K562 (cell line): ENCODE measurements around the gene ZNF200. TPM values are rescaled to one million over a fixed set of nuclear protein-coding genes. Genes with fewer than 3 reads are reported as not detected.

ENCODE experiments used
- E2F8 ChIP-seq: fragments of 450-650 bp; IDR thresholded peaks from 2 replicates; pipeline ENCODE4 v1.7.1; 2018; ENCODE audit warnings: mild to moderate bottlenecking, low read depth; ENCODE audit not compliant: partially characterized antibody
- ESRRA ChIP-seq: fragments of 450-650 bp; IDR thresholded peaks from 2 replicates; pipeline ENCODE4 v1.6.1; 2014; ENCODE audit warnings: low read depth, mild to moderate bottlenecking, moderate library complexity, borderline replicate concordance
- ETS1 ChIP-seq: conservative IDR thresholded peaks from 2 replicates; pipeline ENCODE4 v1.6.1; 2011; ENCODE audit warnings: low read depth, mild to moderate bottlenecking, low read length; ENCODE audit not compliant: control insufficient read depth
- FOXK1 ChIP-seq: sonication (generic); formaldehyde crosslinking; IDR thresholded peaks from 2 replicates; pipeline ENCODE4 v1.8.0; 2022; ENCODE audit warnings: missing genetic modification reagents, mild to moderate bottlenecking, borderline replicate concordance
- HCFC1 ChIP-seq: IDR thresholded peaks from 2 replicates; pipeline ENCODE4 v1.6.1; 2012; ENCODE audit warnings: low read depth, low read length, improper control_type of control experiment
- KDM5B ChIP-seq: fragments of 200-600 bp; sonication (generic); IDR thresholded peaks from 2 replicates; pipeline ENCODE4 v1.6.1; 2012; ENCODE audit warnings: low read depth, mild to moderate bottlenecking, moderate library complexity, low read length, control low read depth, inconsistent platforms; ENCODE audit not compliant: insufficient replicate concordance
- PHF8 ChIP-seq: fragments of 200-600 bp; sonication (generic); IDR thresholded peaks from 2 replicates; pipeline ENCODE4 v1.6.1; 2012; ENCODE audit warnings: mixed run types, mild to moderate bottlenecking, inconsistent platforms, low read length, moderate library complexity, borderline replicate concordance
- PKNOX1 ChIP-seq: fragments of 450-650 bp; IDR thresholded peaks from 2 replicates; pipeline ENCODE4 v1.6.1; 2016
- PTTG1 ChIP-seq: fragments of 450-650 bp; IDR thresholded peaks from 2 replicates; pipeline ENCODE4 v1.6.1; 2016; ENCODE audit warnings: low read depth, mild to moderate bottlenecking, missing genetic modification characterization, missing compliant biosample characterization
- RBFOX2 ChIP-seq: fragments of 200-400 bp; formaldehyde crosslinking; IDR thresholded peaks from 2 replicates; pipeline ENCODE4 v1.6.1; 2017; ENCODE audit warnings: low read depth, mild to moderate bottlenecking, low read length, moderate library complexity
- SIN3A ChIP-seq, 2 experiments: fragments of 150-350 bp in 1 of 2; IDR thresholded peaks; 2 replicates each; pipeline ENCODE4 v1.6.1; 2011 to 2016; ENCODE audit warnings: borderline replicate concordance in 2 of 2, low read depth in 2 of 2, low read length in 2 of 2, mild to moderate bottlenecking in 2 of 2, moderate library complexity in 2 of 2; ENCODE audit not compliant: control insufficient read depth in 1 of 2
- SMARCA4 ChIP-seq: fragments of 450-650 bp; IDR thresholded peaks from 2 replicates; pipeline ENCODE4 v1.6.1; 2016
- TOE1 ChIP-seq, 2 experiments: fragments of 450-650 bp in 1 of 2; sonication (generic) in 1 of 2; formaldehyde crosslinking in 1 of 2; IDR thresholded peaks; 2 replicates each; pipeline versions ENCODE4 v1.7.1 to v1.8.0; 2016 to 2022; ENCODE audit warnings: borderline replicate concordance in 2 of 2, mild to moderate bottlenecking in 2 of 2, antibody characterized with exemption in 1 of 2, inconsistent platforms in 1 of 2, low read depth in 1 of 2, missing genetic modification reagents in 1 of 2, moderate library complexity in 1 of 2
- ZNF41 ChIP-seq: fragments of 250-450 bp; sonication (Bioruptor Pico); conservative IDR thresholded peaks from 2 replicates; pipeline ENCODE4 v1.4.0; 2020; ENCODE audit warnings: mild to moderate bottlenecking
- polyA plus RNA-seq, 8 experiments: library from polyadenylated mRNA; depleted of rRNA in 4 of 8; stranded (reverse) in 5 of 8; unstranded in 3 of 8; fragments of >200 nt; fragmentation: Nextera tagmentation in 2 of 8; fragmentation: Illumina TruSeq in 1 of 8; extraction: Ambion mirVana in 2 of 8; extraction: Trizol in 1 of 8; gene quantifications; 2 replicates each; pipeline versions ENCODE4 v1.2.1 to v1.2.3, GENCODE V29; 2011 to 2014; ENCODE audit warnings: inconsistent platforms in 1 of 8, missing spikeins in 1 of 8
- total RNA-seq, 7 experiments: library from RNA; depleted of rRNA in 6 of 7; stranded (reverse); fragments of >200 nt in 6 of 7; fragmentation: Illumina TruSeq in 2 of 7; extraction: Trizol in 2 of 7; gene quantifications; 2 replicates each; pipeline versions ENCODE4 v1.2.1 to v1.2.3, GENCODE V29; 2011 to 2021; ENCODE audit warnings: low replicate concordance in 1 of 7
- TF ChIP-seq, protein P1 (sequence below): sonication (generic); formaldehyde crosslinking; IDR thresholded peaks from 2 replicates; pipeline ENCODE4 v1.8.0; 2022; ENCODE audit warnings: mild to moderate bottlenecking, missing genetic modification reagents

Gene ZNF200
- total and polyA plus RNA-seq, 9 of the 15 experiments (the other 6 are each of a cell fraction or from before 2014, with no cell fraction given), result 4.8 to 14.5 (median 9.2) TPM

DNA sequence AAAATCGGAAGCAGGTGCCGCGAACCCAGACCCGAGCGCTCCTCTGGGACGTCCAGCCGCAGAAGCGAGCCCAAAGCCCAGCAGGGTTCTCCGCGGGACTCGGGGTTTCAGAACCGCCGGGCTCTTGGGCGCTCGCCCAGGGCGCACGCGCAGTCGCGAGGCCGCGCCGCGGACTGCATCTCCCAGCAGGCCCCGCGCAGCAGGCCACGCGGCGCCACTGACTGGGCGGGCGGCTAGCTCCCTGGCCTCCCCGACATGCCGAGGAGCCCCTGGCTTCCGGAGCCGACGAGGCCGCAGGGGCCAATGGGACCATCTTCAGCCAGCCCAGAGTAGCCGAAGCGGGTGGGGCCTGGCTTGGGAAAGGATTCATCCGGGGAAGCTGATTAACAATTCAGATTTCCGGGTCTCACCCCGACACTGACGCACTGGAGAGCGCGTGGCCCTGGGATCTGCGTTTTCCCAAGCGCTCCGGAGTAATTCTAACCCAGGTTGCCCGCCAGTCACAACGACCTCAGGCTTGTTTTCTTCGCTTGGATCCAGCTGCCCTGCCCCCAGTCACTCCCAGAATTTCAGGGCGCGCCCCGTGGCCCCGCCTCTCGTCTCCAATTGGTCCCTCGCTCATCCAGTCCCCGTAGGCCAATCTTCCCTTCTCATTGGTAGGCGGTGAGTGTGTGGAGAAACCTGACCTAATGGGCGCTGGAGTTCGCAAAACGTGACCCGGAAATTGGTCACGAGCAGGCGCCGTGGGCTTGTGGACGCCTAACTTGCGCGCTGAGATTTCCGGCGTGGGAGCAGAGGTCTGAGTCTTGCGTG lies 48.0 kb upstream of the ZNF200 start, which contains the start of gene ZNF263 (continued):
- TF ChIP-seq E2F8 (peak; percentile 88), PHF8 (peak; percentile 83; the same call in 1 of the 2 replicates), PTTG1 (no peak), ZNF41 (CRISPR knock-in tag) (0 out of 2 replicates have a peak, but pooled peaks have one; percentile 5), TOE1 (IDR thresholded peaks at IDR 0.05; ENCODE audit: borderline replicate concordance) (peak; percentile 63; the same call in 1 of the 2 replicates), TOE1 (CRISPR knock-in tag; IDR thresholded peaks at IDR 0.05; ENCODE audit: borderline replicate concordance, low read depth) (0 out of 2 replicates have a peak, but pooled peaks have one; percentile 11), FOXK1 (peak; percentile 78; the same call in 1 of the 2 replicates), PKNOX1 (peak; percentile 83), HCFC1 (peak; percentile 91), SIN3A (IDR thresholded peaks at IDR 0.05; ENCODE audit: borderline replicate concordance in 2 of 2, control insufficient read depth in 1 of 2, low read depth in 2 of 2, low read length in 2 of 2) (peak; percentile 74 to 90; a peak in 3 of 4 replicates), RBFOX2 (peak; percentile 93), KDM5B (peak; percentile 55), SMARCA4 (peak; percentile 31; the same call in 1 of the 2 replicates), ESRRA (no peak), ETS1 (peak; percentile 92)
- TF ChIP-seq, protein P1, sequence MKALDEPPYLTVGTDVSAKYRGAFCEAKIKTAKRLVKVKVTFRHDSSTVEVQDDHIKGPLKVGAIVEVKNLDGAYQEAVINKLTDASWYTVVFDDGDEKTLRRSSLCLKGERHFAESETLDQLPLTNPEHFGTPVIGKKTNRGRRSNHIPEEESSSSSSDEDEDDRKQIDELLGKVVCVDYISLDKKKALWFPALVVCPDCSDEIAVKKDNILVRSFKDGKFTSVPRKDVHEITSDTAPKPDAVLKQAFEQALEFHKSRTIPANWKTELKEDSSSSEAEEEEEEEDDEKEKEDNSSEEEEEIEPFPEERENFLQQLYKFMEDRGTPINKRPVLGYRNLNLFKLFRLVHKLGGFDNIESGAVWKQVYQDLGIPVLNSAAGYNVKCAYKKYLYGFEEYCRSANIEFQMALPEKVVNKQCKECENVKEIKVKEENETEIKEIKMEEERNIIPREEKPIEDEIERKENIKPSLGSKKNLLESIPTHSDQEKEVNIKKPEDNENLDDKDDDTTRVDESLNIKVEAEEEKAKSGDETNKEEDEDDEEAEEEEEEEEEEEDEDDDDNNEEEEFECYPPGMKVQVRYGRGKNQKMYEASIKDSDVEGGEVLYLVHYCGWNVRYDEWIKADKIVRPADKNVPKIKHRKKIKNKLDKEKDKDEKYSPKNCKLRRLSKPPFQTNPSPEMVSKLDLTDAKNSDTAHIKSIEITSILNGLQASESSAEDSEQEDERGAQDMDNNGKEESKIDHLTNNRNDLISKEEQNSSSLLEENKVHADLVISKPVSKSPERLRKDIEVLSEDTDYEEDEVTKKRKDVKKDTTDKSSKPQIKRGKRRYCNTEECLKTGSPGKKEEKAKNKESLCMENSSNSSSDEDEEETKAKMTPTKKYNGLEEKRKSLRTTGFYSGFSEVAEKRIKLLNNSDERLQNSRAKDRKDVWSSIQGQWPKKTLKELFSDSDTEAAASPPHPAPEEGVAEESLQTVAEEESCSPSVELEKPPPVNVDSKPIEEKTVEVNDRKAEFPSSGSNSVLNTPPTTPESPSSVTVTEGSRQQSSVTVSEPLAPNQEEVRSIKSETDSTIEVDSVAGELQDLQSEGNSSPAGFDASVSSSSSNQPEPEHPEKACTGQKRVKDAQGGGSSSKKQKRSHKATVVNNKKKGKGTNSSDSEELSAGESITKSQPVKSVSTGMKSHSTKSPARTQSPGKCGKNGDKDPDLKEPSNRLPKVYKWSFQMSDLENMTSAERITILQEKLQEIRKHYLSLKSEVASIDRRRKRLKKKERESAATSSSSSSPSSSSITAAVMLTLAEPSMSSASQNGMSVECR (CRISPR knock-in tag), result peak; percentile 73
